HG02884 (cell line): ENCODE data around the gene ACOT7.

Experiments used
- ATAC-seq: cut with Tn5 transposase; IDR thresholded peaks from one replicate; pipeline ENCODE4 v1.9.1; 2021; ENCODE audit warnings: mild to moderate bottlenecking, moderate library complexity; ENCODE audit not compliant: unreplicated experiment

ACOT7 gene

GRCh38 chr1:6348511-6349191, 44.9 kb downstream of the ACOT7 start:
- no peak for ATAC-seq

GRCh38 chr1:6347641-6348487, 45.7 kb downstream of the ACOT7 start:
- ATAC-seq: no peak

GRCh38 chr1:6345460-6345859, 48.1 kb downstream of the ACOT7 start:
- ATAC-seq: no peak

GRCh38 chr1:6345009-6345408, 48.6 kb downstream of the ACOT7 start:
- ATAC-seq: no peak

- no peak for ATAC-seq
Observed at GRCh38 chr1:6343506-6344405, 49.8 kb downstream of the ACOT7 start.

- no peak for ATAC-seq
Observed at GRCh38 chr1:6342056-6342455, 51.5 kb downstream of the ACOT7 start.

- no peak for ATAC-seq
Observed at GRCh38 chr1:6338695-6339094, 54.9 kb downstream of the ACOT7 start.

- ATAC-seq: no peak
Observed at GRCh38 chr1:6336776-6337622, 56.6 kb downstream of the ACOT7 start.

GRCh38 chr1:6334261-6334993, 59.1 kb downstream of the ACOT7 start:
- no peak for ATAC-seq

- ATAC-seq: no peak
Observed at GRCh38 chr1:6332821-6333220, 60.7 kb downstream of the ACOT7 start.

GRCh38 chr1:6331543-6332273, 61.9 kb downstream of the ACOT7 start:
- ATAC-seq: no peak

GRCh38 chr1:6330410-6330911, 63.1 kb downstream of the ACOT7 start:
- ATAC-seq: no peak

- ATAC-seq: no peak
Observed at GRCh38 chr1:6329851-6330250, 63.7 kb downstream of the ACOT7 start.

GRCh38 chr1:6329396-6329795, 64.2 kb downstream of the ACOT7 start:
- no peak for ATAC-seq

- ATAC-seq: no peak
Observed at GRCh38 chr1:6328696-6329095, 64.9 kb downstream of the ACOT7 start.

GRCh38 chr1:6328091-6328490, 65.5 kb downstream of the ACOT7 start:
- ATAC-seq: no peak

- ATAC-seq: no peak
Observed at GRCh38 chr1:6325482-6325881, 68.1 kb downstream of the ACOT7 start.

- no peak for ATAC-seq
Observed at GRCh38 chr1:6322161-6322560, 71.4 kb downstream of the ACOT7 start.

GRCh38 chr1:6321205-6321604, 72.4 kb downstream of the ACOT7 start:
- ATAC-seq: no peak
